Esophagus squamous epithelium (tissue), 4 donors: ENCODE data around the gene DYRK1A.

Experiments used
- POLR2A ChIP-seq, 4 donors: fragments of 450-650 bp; IDR thresholded peaks; one replicate each; pipeline ENCODE4 v1.6.1; 2017; ENCODE audit warnings: antibody characterized with exemption in 4 of 4, mild to moderate bottlenecking in 4 of 4, moderate library complexity in 3 of 4
- TF ChIP-seq, protein P1 (sequence below), 6 experiments: fragments of 450-650 bp in 4 of 6; fragments of 200-600 bp in 2 of 6; sonication (generic) in 2 of 6; IDR thresholded peaks; one replicate each; pipeline ENCODE4 v1.5.1; 2016 to 2019; ENCODE audit warnings: antibody characterized with exemption in 6 of 6, mild to moderate bottlenecking in 4 of 6, moderate library complexity in 4 of 6

DNA sequence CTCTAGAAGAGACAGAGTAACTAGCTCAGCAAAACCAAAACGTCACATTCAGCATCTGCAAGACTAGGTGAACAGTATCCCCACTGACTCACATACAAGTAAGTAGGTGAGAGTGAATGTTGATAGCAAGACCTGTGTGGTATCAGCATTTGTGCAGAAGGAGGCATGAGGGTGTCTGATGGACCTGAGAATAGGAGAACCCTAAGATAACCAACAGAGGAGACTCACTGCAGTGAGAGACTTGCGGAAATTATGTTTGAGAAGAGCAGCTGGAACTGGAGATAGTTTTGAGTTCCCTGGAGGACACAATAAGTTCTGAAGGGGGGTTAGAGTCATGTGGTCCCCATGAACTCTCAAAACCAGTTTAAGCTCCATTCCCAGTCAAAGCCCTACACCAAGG, 59.1 kb downstream of the DYRK1A start:
- TF ChIP-seq, protein P1, sequence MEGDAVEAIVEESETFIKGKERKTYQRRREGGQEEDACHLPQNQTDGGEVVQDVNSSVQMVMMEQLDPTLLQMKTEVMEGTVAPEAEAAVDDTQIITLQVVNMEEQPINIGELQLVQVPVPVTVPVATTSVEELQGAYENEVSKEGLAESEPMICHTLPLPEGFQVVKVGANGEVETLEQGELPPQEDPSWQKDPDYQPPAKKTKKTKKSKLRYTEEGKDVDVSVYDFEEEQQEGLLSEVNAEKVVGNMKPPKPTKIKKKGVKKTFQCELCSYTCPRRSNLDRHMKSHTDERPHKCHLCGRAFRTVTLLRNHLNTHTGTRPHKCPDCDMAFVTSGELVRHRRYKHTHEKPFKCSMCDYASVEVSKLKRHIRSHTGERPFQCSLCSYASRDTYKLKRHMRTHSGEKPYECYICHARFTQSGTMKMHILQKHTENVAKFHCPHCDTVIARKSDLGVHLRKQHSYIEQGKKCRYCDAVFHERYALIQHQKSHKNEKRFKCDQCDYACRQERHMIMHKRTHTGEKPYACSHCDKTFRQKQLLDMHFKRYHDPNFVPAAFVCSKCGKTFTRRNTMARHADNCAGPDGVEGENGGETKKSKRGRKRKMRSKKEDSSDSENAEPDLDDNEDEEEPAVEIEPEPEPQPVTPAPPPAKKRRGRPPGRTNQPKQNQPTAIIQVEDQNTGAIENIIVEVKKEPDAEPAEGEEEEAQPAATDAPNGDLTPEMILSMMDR (IDR thresholded peaks at IDR 0.05): no peak
- TF ChIP-seq POLR2A (IDR thresholded peaks at IDR 0.05): no peak
